HL-60 (cell line): ENCODE measurements around the gene CELA3A.
"Not testable (repeated sequence)": the region's sequence is repeated elsewhere in the genome, so short reads cannot be mapped to it uniquely, and the experiment has no call there.

Source experiments
- DNase-seq, 2 experiments: peaks; one replicate each; pipeline ENCODE4 v3.0.0-alpha.2; 2010 to 2020; ENCODE audit warnings: low read depth in 1 of 2, low spot score in 1 of 2
- H3K27ac ChIP-seq: fragments of 250-450 bp; sonication (Bioruptor Pico); replicated peaks from 2 replicates; pipeline ENCODE4 v1.5.1; 2020; ENCODE audit warnings: mild to moderate bottlenecking, moderate library complexity
- H3K27me3 ChIP-seq: fragments of 250-450 bp; sonication (Bioruptor Pico); 2 replicates; pipeline ENCODE4 v1.5.1; 2021; ENCODE audit warnings: mild to moderate bottlenecking, moderate library complexity; ENCODE audit not compliant: insufficient read depth, poor library complexity, severe bottlenecking
- H3K4me3 ChIP-seq: replicated peaks from 2 replicates; pipeline ENCODE4 v1.5.1; 2011; ENCODE audit warnings: mild to moderate bottlenecking, control low read depth, low read length; ENCODE audit not compliant: insufficient read depth
- GABPA ChIP-seq: IDR thresholded peaks from 2 replicates; pipeline ENCODE4 v1.6.1; 2012; ENCODE audit warnings: low read depth
- POLR2AphosphoS5 ChIP-seq: IDR thresholded peaks from 2 replicates; pipeline ENCODE4 v1.6.1; 2012; ENCODE audit warnings: low read depth
- SPI1 ChIP-seq: IDR thresholded peaks from 2 replicates; pipeline ENCODE4 v1.6.1; 2012; ENCODE audit warnings: low read depth, mild to moderate bottlenecking, borderline replicate concordance
- TF ChIP-seq, protein P1 (sequence below): IDR thresholded peaks from 2 replicates; pipeline ENCODE4 v1.6.1; 2012; ENCODE audit warnings: low read depth; ENCODE audit not compliant: insufficient replicate concordance
- TF ChIP-seq, protein P2 (sequence below): IDR thresholded peaks from one replicate; pipeline ENCODE4 v1.5.1; 2011; ENCODE audit warnings: low read length, control low read depth, inconsistent platforms; ENCODE audit not compliant: insufficient read depth

CELA3A gene

DNA sequence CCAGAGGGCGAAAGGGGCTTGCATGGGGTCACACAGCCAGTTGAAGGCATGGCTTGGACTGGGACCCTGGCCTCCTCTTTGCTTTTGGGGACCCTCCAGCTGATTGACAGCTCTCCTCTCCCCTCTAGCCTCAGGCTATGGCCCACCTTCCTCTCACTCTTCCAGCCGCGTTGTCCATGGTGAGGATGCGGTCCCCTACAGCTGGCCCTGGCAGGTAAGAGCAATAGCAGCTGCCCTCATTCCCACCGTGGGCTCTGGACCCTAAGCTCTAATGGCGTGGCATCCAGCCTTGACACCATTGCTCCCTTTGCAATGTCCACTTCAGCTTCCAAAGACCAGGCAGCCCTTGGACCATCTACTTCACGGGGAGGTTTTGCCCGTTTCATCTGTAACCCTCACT, 1.4 kb downstream of the CELA3A start:
- not testable (repeated sequence) for DNase-seq, H3K4me3 ChIP-seq, H3K27me3 ChIP-seq, H3K27ac ChIP-seq

DNA sequence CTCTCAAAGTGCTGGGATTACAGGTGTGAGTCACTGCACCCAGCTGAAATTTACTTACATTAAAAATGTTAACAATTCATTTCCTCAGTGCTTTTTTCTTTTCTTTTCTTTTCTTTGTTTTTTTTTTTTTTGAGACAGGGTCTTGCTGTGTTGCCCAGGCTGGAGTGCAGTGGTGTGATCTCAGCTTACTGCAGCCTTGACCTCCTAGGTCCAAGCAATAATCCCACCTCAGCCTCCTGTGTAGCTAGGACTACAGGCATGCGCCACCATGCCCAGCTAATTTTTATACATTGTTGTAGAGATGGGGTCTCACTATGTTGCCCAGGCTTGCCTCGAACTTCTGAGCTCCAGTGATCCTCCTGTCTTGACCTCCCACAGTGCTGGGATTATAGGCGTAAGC, 2.5 kb downstream of the CELA3A start:
- not testable (repeated sequence) for H3K4me3 ChIP-seq, DNase-seq, H3K27ac ChIP-seq, H3K27me3 ChIP-seq

DNA sequence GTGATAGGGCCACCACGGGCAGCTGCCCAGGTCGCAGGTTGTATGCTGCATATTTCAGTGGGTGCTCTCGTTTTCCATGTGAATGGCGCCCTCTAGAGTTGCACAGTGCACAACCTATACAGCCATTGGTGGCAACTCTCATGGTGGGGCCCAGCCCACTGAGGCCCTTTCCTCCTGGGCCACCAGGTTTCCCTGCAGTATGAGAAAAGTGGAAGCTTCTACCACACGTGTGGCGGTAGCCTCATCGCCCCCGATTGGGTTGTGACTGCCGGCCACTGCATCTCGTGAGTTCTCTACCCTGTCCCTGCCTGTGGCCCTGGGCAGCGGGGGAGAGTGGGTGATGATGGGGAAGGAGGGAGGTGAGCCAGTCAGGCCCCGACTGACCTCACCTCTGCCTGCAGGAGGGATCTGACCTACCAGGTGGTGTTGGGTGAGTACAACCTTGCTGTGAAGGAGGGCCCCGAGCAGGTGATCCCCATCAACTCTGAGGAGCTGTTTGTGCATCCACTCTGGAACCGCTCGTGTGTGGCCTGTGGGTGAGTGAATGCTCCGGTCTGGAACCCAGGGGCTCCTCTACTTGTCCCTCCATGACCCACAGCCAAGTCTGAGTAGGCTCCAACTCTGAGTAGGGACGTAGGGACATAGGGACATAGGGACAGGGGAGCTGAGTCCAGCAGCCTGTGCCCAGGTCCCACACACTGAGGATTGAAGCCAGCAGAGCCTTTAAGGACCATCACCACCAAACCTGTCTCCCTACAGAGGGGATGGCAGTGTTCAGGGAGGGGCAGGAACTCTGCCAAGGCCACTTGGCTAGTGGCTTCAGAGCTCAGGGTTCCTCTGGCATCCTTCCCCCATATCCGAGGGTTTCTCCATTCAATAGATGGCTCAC, 4.0 kb downstream of the CELA3A start:
- H3K4me3 ChIP-seq, H3K27me3 ChIP-seq, H3K27ac ChIP-seq: not testable (repeated sequence)
- DNase-seq = peak in 1 of 2 experiments; percentile 39

DNA sequence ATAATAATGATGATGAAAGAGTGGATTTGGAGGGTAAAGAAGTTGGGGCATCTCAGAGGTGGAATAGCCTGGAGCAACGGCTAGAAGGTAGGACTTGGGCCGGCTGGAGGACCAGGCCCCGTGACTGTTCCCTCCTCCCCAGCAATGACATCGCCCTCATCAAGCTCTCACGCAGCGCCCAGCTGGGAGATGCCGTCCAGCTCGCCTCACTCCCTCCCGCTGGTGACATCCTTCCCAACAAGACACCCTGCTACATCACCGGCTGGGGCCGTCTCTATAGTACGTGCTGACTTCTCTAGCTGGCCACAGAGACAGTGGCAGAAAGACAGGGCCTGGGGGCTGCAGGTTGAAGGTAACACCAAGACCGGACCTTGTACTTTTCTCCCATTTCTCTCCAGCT, 5.3 kb downstream of the CELA3A start:
- not testable (repeated sequence) for H3K4me3 ChIP-seq, DNase-seq, H3K27ac ChIP-seq, H3K27me3 ChIP-seq

DNA sequence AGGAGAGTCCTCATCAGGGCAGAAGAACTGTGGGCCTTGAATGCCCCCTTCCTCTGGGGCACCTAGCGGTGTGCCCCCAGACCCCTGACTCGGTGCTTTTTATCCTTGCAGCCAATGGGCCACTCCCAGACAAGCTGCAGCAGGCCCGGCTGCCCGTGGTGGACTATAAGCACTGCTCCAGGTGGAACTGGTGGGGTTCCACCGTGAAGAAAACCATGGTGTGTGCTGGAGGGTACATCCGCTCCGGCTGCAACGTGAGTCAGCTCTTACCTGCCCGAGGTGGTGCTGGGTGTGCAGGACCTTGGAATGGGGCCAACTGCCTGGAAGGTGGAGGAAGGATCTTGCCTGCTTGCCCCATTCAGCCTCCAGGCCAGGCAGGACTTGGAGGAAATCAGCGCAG, 5.8 kb downstream of the CELA3A start:
- not testable (repeated sequence) for H3K4me3 ChIP-seq, H3K27me3 ChIP-seq, H3K27ac ChIP-seq, DNase-seq

DNA sequence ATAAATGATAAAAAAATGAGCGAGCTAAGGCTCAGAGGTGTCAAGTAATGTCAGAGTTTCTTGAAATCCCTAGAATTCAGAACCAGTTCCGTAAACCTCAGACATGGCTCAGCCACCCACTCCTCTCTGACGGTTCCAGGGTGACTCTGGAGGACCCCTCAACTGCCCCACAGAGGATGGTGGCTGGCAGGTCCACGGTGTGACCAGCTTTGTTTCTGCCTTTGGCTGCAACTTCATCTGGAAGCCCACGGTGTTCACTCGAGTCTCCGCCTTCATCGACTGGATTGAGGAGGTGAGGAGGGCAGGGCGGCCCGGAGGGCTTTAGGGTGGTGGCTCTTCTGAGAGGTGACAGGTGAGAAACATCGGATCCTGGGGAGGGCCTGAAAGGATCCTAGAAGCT, 8.1 kb downstream of the CELA3A start:
- not testable (repeated sequence) for H3K27me3 ChIP-seq, H3K27ac ChIP-seq, H3K4me3 ChIP-seq, DNase-seq

DNA sequence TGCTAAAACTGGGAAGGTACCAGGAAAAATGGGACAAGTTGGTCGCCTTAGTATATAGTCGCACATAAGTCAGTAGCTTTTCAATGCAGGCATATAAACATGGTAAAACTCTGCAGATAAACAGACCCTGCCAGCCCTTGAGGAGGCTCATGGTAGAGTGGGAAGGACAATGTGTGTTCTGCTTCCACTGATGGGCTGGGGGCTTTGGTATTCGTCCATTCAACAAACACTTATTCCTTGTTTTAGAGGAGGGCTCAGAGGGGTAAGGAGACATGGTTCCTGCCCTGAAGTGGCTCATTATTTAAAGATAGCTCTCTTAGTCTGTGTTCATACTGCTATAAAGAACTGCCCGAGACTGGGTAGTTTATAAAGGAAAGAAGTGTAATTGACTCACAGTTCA, 11.3 kb downstream of the CELA3A start:
- DNase-seq, H3K27me3 ChIP-seq: not testable (repeated sequence)

DNA sequence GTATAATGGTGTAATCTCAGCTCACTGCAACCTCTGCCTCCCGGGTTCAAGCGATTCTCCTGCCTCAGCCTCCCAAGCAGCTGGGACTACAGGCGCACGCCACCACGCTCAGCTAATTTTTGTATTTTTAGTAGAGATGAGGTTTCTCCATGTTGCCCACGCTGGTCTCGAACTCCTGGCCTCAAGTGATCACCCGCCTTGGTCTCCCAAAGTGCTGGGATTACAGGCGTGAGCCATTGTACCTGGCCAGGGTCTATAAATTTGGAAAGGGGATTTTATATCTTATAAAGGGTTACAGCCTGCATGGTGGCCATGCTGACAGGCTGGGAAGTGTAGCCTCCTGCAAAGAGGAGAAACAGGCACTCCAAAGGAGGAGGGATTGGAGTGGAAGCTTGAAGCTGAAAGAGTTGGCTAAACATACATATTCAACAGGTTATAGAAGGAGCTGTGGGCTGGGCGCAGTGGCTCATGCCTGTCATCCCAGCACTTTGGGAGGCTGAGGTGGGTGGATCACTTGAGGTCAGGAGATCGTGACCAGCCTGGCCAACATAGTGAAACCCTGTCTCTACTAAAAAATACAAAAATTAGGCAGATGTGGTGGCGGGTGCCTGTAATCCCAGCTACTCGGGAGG, 13.2 kb downstream of the CELA3A start:
- not testable (repeated sequence) for H3K4me3 ChIP-seq, H3K27ac ChIP-seq, DNase-seq, H3K27me3 ChIP-seq

More for the DNA sequence above, 11.3 kb downstream of the CELA3A start:
- H3K27ac ChIP-seq, H3K4me3 ChIP-seq: not testable (repeated sequence)

DNA sequence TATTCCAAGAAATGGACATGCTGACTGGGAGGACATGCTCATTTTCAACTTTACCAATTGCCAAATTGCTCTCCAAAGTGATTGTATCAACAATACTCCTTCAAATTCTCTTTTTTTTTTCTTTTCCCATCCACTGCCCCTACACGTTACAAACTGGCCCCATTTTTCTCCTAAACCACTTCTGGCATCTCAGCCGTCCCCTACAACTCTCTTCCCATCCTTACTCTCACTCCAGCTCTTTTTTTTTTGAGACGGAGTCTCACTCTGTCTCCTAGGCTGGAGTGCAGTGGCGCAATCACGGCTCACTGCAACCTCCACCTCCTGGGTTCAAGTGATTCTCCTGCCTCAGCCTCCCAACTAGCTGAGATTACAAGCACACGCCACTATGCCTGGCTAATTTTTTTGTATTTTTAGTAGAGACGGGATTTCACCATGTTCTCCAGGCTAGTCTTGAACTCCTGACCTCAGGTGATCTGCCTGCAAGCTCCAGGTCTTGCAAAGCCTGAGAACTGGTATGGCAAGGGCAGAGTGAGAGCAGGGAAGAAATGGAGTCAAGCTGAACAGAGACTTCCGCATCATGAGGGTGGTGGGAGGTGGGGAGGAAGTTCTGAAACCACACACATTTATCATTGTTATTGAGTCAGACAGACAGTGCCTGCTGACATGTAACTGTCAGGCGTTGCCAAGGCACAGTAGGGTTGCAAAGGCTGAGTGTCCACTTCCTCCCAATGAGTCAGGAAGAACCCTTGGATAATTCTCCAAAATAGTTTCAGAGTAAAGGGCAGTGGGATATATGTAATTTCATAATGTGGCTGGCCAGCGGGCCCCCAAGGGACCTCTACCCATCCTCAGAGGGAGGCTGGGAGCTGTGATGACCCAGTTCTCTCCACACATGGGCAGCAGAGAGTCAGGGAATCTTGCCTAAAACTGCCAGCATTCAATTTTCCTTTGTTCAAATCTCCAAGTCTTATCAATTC, 17.4 kb downstream of the CELA3A start:
- H3K4me3 ChIP-seq = no peak overlapping the region
- peak overlapping the region; percentile 82 for H3K27ac ChIP-seq

More for the DNA sequence above, 17.4 kb downstream of the CELA3A start:
- peak; percentile 95 for TF ChIP-seq SPI1
- TF ChIP-seq, protein P1, sequence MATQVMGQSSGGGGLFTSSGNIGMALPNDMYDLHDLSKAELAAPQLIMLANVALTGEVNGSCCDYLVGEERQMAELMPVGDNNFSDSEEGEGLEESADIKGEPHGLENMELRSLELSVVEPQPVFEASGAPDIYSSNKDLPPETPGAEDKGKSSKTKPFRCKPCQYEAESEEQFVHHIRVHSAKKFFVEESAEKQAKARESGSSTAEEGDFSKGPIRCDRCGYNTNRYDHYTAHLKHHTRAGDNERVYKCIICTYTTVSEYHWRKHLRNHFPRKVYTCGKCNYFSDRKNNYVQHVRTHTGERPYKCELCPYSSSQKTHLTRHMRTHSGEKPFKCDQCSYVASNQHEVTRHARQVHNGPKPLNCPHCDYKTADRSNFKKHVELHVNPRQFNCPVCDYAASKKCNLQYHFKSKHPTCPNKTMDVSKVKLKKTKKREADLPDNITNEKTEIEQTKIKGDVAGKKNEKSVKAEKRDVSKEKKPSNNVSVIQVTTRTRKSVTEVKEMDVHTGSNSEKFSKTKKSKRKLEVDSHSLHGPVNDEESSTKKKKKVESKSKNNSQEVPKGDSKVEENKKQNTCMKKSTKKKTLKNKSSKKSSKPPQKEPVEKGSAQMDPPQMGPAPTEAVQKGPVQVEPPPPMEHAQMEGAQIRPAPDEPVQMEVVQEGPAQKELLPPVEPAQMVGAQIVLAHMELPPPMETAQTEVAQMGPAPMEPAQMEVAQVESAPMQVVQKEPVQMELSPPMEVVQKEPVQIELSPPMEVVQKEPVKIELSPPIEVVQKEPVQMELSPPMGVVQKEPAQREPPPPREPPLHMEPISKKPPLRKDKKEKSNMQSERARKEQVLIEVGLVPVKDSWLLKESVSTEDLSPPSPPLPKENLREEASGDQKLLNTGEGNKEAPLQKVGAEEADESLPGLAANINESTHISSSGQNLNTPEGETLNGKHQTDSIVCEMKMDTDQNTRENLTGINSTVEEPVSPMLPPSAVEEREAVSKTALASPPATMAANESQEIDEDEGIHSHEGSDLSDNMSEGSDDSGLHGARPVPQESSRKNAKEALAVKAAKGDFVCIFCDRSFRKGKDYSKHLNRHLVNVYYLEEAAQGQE = no peak
- no peak for TF ChIP-seq GABPA
- TF ChIP-seq, protein P2, sequence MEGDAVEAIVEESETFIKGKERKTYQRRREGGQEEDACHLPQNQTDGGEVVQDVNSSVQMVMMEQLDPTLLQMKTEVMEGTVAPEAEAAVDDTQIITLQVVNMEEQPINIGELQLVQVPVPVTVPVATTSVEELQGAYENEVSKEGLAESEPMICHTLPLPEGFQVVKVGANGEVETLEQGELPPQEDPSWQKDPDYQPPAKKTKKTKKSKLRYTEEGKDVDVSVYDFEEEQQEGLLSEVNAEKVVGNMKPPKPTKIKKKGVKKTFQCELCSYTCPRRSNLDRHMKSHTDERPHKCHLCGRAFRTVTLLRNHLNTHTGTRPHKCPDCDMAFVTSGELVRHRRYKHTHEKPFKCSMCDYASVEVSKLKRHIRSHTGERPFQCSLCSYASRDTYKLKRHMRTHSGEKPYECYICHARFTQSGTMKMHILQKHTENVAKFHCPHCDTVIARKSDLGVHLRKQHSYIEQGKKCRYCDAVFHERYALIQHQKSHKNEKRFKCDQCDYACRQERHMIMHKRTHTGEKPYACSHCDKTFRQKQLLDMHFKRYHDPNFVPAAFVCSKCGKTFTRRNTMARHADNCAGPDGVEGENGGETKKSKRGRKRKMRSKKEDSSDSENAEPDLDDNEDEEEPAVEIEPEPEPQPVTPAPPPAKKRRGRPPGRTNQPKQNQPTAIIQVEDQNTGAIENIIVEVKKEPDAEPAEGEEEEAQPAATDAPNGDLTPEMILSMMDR = peak; percentile 11
- peak; percentile 81 for TF ChIP-seq POLR2AphosphoS5
- peak; percentile 89 to 95 for DNase-seq
- no peaks in the 10 kb centered on the region for H3K27me3 ChIP-seq
